Glutamatergic neuron (in vitro differentiated cells): ENCODE results near the gene AFG3L2. TPM values are rescaled to one million over a fixed set of nuclear protein-coding genes. Genes with fewer than 3 reads are reported as not detected.

ENCODE experiments used
- DNase-seq: peaks from one replicate; pipeline ENCODE4 v3.0.0; 2022
- H3K27ac Mint-ChIP-seq: one replicate; pipeline ENCODE4 v1.8.0; 2020; ENCODE audit warnings: mild to moderate bottlenecking, mixed read lengths, inconsistent platforms; ENCODE audit not compliant: unreplicated experiment
- H3K27me3 Mint-ChIP-seq: one replicate; pipeline ENCODE4 v1.8.0; 2020; ENCODE audit warnings: mild to moderate bottlenecking, moderate library complexity, mixed read lengths, inconsistent platforms; ENCODE audit not compliant: unreplicated experiment
- H3K36me3 Mint-ChIP-seq: one replicate; pipeline ENCODE4 v1.8.0; 2020; ENCODE audit warnings: mild to moderate bottlenecking, mixed read lengths, inconsistent platforms; ENCODE audit not compliant: unreplicated experiment
- H3K4me1 Mint-ChIP-seq: one replicate; pipeline ENCODE4 v1.8.0; 2020; ENCODE audit warnings: mild to moderate bottlenecking, low read depth, mixed read lengths, inconsistent platforms; ENCODE audit not compliant: unreplicated experiment
- H3K4me3 Mint-ChIP-seq: one replicate; pipeline ENCODE4 v1.8.0; 2020; ENCODE audit warnings: mild to moderate bottlenecking, mixed read lengths, inconsistent platforms; ENCODE audit not compliant: unreplicated experiment
- H3K9me3 Mint-ChIP-seq: one replicate; pipeline ENCODE4 v1.8.0; 2020; ENCODE audit warnings: mild to moderate bottlenecking, moderate library complexity, mixed read lengths, inconsistent platforms; ENCODE audit not compliant: unreplicated experiment
- total RNA-seq: library from RNA; stranded (reverse); fragmentation: NEBNext Ultra II Directional; extraction: Animal tissue kit (Norgen Biotek cat#: 25700); gene quantifications from one replicate; pipeline ENCODE4 v1.2.1, GENCODE V29; 2021; ENCODE audit not compliant: unreplicated experiment
- TF ChIP-seq, protein P1 (sequence below): fragments of 200-600 bp; sonication (generic); IDR thresholded peaks from one replicate; pipeline ENCODE4 v1.5.0; 2021; ENCODE audit not compliant: partially characterized antibody, unreplicated experiment

Gene AFG3L2
- total RNA-seq, 1 donor from 2014 or later, result 46.7 TPM

DNA sequence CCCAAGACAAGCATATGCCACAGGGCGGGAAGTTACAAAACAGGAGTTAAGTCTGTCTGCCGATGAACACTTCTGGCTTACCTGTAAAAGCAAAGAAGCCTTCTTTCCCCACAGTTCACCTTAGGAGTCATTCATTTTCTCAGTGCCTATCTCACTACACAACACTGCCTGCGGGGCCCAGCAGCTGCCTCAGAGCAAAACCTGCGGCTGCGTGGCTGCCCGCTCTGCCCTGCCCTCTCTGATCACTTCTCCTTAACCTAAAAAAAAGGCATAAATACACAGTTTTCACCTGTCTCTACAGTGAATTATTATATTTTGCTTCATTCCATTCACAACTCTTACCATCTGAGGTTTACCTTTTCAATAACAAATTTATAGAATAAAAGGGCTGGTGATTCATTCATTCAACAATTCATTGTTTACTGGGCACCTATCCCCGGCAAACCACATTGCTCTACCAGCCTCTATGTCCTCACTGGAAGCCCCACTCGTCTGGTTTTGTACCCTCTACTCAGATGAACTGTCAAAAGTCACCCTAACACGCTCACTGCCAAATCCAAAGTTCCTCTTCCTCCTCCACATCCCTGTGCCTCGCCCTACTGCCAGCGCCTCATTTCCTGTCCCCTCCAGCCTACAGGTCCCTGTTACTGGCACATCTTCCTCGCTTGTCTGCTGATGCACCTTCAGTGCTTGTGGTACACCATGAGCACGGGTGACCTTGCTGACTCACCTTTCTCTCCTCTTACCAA, 31.4 kb downstream of the AFG3L2 start:
- TF ChIP-seq, protein P1, sequence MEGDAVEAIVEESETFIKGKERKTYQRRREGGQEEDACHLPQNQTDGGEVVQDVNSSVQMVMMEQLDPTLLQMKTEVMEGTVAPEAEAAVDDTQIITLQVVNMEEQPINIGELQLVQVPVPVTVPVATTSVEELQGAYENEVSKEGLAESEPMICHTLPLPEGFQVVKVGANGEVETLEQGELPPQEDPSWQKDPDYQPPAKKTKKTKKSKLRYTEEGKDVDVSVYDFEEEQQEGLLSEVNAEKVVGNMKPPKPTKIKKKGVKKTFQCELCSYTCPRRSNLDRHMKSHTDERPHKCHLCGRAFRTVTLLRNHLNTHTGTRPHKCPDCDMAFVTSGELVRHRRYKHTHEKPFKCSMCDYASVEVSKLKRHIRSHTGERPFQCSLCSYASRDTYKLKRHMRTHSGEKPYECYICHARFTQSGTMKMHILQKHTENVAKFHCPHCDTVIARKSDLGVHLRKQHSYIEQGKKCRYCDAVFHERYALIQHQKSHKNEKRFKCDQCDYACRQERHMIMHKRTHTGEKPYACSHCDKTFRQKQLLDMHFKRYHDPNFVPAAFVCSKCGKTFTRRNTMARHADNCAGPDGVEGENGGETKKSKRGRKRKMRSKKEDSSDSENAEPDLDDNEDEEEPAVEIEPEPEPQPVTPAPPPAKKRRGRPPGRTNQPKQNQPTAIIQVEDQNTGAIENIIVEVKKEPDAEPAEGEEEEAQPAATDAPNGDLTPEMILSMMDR, result no peak
- no peaks in the 10 kb centered on the region for H3K9me3 Mint-ChIP-seq
- no peak for DNase-seq
- peaks cover 2% of the 10 kb centered on the region for H3K27me3 Mint-ChIP-seq
- H3K27ac Mint-ChIP-seq, result peak overlapping the region; percentile 50
- H3K4me3 Mint-ChIP-seq, result no peak overlapping the region
- no peaks in the 10 kb centered on the region for H3K4me1 Mint-ChIP-seq
- peaks cover 4% of the 10 kb centered on the region for H3K36me3 Mint-ChIP-seq

DNA sequence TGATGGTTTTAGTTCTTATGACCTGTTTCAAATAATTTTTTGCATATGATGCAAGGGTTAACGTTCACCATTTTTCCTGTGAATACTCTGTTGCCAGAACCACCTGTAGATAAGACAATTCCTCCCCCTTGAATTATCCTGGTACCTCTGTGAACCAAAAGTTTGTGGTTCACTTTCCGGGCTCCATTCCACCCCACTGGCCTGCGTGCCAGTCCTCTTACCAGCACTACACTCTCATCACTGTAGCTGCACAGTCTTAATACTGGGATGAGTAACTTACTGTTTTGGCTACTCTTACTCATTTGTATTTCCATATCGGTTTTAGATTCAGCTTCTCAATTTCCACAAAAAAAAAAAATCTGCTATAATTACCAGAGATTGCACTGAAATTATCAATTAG, 34.4 kb downstream of the AFG3L2 start:
- Mint-ChIP-seq H3K36me3 (peaks cover 4% of the 10 kb centered on the region), H3K9me3 (no peaks in the 10 kb centered on the region), H3K4me1 (no peaks in the 10 kb centered on the region), H3K27ac (peak overlapping the region; percentile 22), H3K4me3 (no peak overlapping the region), H3K27me3 (peaks cover 4% of the 10 kb centered on the region)
- TF ChIP-seq, protein P1, result no peak
- DNase-seq, result no peak

DNA sequence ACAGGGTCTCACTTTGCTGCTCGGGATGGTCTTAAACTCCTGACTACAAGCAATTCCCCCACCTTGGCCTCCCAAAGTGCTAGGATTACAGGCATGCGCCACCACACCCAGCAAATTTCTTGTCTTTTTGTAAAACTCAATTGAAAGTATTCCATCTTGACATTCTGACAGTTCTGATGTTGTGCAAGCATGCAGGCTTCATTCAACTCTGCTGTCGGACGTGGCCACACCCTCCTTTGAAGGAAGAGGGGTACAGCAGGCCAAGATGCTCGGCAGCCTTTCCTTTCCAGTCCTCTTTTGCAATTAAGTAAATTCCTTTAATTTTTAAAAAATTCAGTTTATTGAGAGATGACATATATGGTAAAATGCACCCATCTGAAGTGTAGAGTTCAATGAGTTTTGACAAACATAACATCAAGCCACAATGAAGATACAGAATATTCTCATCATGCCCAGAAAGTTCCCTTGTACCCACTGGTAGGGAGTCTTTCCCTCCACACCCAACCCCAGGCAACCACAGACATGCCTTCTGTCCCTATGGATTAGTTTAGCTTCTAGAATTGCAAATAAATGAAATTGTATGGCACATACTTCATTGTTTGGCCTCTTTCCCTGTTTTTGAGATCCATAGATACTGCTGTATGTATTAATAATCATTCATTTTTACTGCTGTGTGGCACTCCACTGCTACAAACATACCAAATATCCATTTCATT, 35.9 kb downstream of the AFG3L2 start:
- no peak for DNase-seq
- TF ChIP-seq, protein P1, result no peak
- H3K27ac Mint-ChIP-seq, result no peak overlapping the region
- peaks cover 4% of the 10 kb centered on the region for H3K27me3 Mint-ChIP-seq
- H3K4me3 Mint-ChIP-seq, result no peak overlapping the region
- no peaks in the 10 kb centered on the region for H3K4me1 Mint-ChIP-seq
- no peaks in the 10 kb centered on the region for H3K9me3 Mint-ChIP-seq
- H3K36me3 Mint-ChIP-seq, result peaks cover 4% of the 10 kb centered on the region

DNA sequence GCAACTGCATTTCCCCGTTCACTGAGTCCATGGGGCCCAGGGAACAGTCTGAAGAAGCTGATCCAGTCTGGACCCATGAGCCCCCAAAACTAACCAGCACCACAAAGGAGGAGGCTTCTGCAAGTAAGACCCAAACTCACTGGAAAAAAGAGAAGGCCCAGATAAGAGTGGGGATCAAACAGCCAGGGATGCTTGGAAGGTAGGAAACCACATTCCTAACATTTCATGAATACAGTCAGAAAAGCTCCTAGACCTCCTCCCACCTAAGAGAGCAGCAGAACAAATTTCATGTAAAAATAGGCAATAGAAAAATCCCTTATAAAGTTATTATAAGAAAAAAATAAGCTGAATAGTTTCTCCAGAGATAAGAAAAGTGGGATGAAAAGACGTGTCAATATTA, 38.6 kb downstream of the AFG3L2 start:
- no peaks in the 10 kb centered on the region for H3K9me3 Mint-ChIP-seq
- H3K27ac Mint-ChIP-seq, result no peak overlapping the region
- peaks cover 4% of the 10 kb centered on the region for H3K36me3 Mint-ChIP-seq
- TF ChIP-seq, protein P1, result no peak
- H3K4me3 Mint-ChIP-seq, result no peak overlapping the region
- H3K4me1 Mint-ChIP-seq, result peaks cover 5% of the 10 kb centered on the region
- DNase-seq, result no peak
- H3K27me3 Mint-ChIP-seq, result peaks cover 4% of the 10 kb centered on the region

DNA sequence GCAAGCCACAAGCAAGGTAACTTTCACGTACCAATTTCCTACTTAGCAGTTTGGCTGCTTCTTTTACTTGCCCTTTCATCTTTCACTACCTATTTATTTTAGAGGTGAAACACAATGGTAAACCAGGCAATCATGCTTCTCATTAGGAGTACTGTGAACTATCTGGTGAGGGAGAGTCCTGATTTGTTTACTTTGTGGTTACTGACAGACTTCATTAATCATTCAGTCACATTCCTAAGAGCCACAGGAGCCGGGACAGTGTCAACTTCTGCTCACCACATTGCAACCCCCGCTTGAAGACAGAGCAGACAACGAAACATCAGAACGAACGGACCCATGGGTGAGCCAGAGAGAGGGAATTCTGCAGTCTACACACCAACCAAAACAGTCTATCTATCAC, 40.1 kb downstream of the AFG3L2 start:
- H3K4me1 Mint-ChIP-seq, result peaks cover 5% of the 10 kb centered on the region
- H3K27ac Mint-ChIP-seq, result no peak overlapping the region
- no peaks in the 10 kb centered on the region for H3K9me3 Mint-ChIP-seq
- H3K27me3 Mint-ChIP-seq, result peaks cover 2% of the 10 kb centered on the region
- no peak overlapping the region for H3K4me3 Mint-ChIP-seq
- TF ChIP-seq, protein P1, result no peak
- no peak for DNase-seq
- H3K36me3 Mint-ChIP-seq, result no peaks in the 10 kb centered on the region
